PC-3 (cell line): ENCODE data around the gene HOXD11. TPM values are rescaled to one million over a fixed set of nuclear protein-coding genes. Genes with fewer than 3 reads are reported as not detected.

Experiments
- ATAC-seq: fragments of 200-7000 bp; cut with Tn5 transposase; 2 replicates; pipeline ENCODE4 v1.9.1; 2020; ENCODE audit warnings: mild to moderate bottlenecking, moderate library complexity
- BruUV-seq: library from RNA; stranded (reverse); fragments of 400-500 nt; replicated peaks from 2 replicates; lab custom pipeline; 2021; lab: Mats Ljungman, UMichigan
- CTCF ChIA-PET: fragments of 300-600 bp; sonication (Branson Sonifier 250); formaldehyde crosslinking; loops from one replicate; lab custom pipeline; 2022; ENCODE audit warnings: antibody characterized with exemption; lab: Charles Lee
- POLR2A ChIA-PET: fragments of 300-600 bp; sonication (Branson Sonifier 250); formaldehyde crosslinking; loops from one replicate; lab custom pipeline; 2022; ENCODE audit warnings: antibody characterized with exemption; ENCODE audit not compliant: unreplicated experiment; lab: Charles Lee
- DNase-seq: peaks from one replicate; pipeline ENCODE4 v3.0.0-alpha.2; 2015
- H2AFZ ChIP-seq: fragments of 300-600 bp; sonication (generic); 2 replicates; pipeline ENCODE4 v1.6.0; 2016; ENCODE audit warnings: antibody characterized with exemption, low read length
- H3F3A ChIP-seq: fragments of 300-600 bp; sonication (generic); one replicate; pipeline ENCODE4 v1.6.0; 2017; ENCODE audit warnings: antibody characterized with exemption, low read length, control low read depth, mild to moderate bottlenecking; ENCODE audit not compliant: unreplicated experiment
- H3K27ac ChIP-seq: fragments of 300-600 bp; sonication (generic); 2 replicates; pipeline ENCODE4 v1.5.1; 2016; ENCODE audit warnings: mild to moderate bottlenecking, low read length
- H3K27me3 ChIP-seq: fragments of 300-600 bp; sonication (generic); 2 replicates; pipeline ENCODE4 v1.6.1; 2016; ENCODE audit warnings: low read length, mixed read lengths
- H3K36me3 ChIP-seq: fragments of 300-600 bp; sonication (generic); 2 replicates; pipeline ENCODE4 v1.6.1; 2016; ENCODE audit warnings: low read depth, mixed run types, low read length, mixed read lengths
- H3K4me1 ChIP-seq: fragments of 300-600 bp; sonication (generic); 2 replicates; pipeline ENCODE4 v1.5.1; 2016; ENCODE audit warnings: low read length; ENCODE audit not compliant: insufficient read depth
- H3K4me2 ChIP-seq: fragments of 300-600 bp; sonication (generic); 2 replicates; pipeline ENCODE4 v1.6.0; 2016; ENCODE audit warnings: low read length
- H3K4me3 ChIP-seq: fragments of 300-600 bp; sonication (generic); 2 replicates; pipeline ENCODE4 v1.5.1; 2016; ENCODE audit warnings: mild to moderate bottlenecking, low read length, mixed read lengths
- H3K79me2 ChIP-seq: fragments of 300-600 bp; sonication (generic); 2 replicates; pipeline ENCODE4 v1.6.1; 2017; ENCODE audit warnings: low read length, mixed read lengths
- H3K9ac ChIP-seq: fragments of 300-600 bp; sonication (generic); 2 replicates; pipeline ENCODE4 v1.6.0; 2016; ENCODE audit warnings: mild to moderate bottlenecking, low read length
- H3K9me2 ChIP-seq: fragments of 300-600 bp; sonication (generic); replicated peaks from 2 replicates; pipeline ENCODE4 v1.6.1; 2016; ENCODE audit warnings: mixed run types, low read length, mixed read lengths
- H3K9me3 ChIP-seq: fragments of 300-600 bp; sonication (generic); 2 replicates; pipeline ENCODE4 v1.6.1; 2016; ENCODE audit warnings: low read length, mixed read lengths
- H4K20me1 ChIP-seq: fragments of 300-600 bp; sonication (generic); 2 replicates; pipeline ENCODE4 v1.6.1; 2016; ENCODE audit warnings: low read length, mixed read lengths
- EZH2 ChIP-seq: fragments of 300-600 bp; sonication (generic); IDR thresholded peaks from one replicate; pipeline ENCODE4 v1.6.1; 2017; ENCODE audit warnings: antibody characterized with exemption, mild to moderate bottlenecking, low read length; ENCODE audit not compliant: unreplicated experiment
- EZH2phosphoT487 ChIP-seq: fragments of 300-600 bp; sonication (generic); IDR thresholded peaks from 2 replicates; pipeline ENCODE4 v1.6.1; 2018; ENCODE audit warnings: mild to moderate bottlenecking, antibody characterized with exemption, low read length, borderline replicate concordance
- intact Hi-C: fragments of 100-400 bp; cut with micrococcal nuclease; formaldehyde crosslinking; loops from 2 replicates; pipeline ENCODE4 v1.9.0; 2023
- total RNA-seq: library from RNA; depleted of rRNA; stranded (reverse); fragments of >200 nt; gene quantifications from 2 replicates; pipeline ENCODE4 v1.2.3, GENCODE V29; 2014
- TF ChIP-seq, protein P1 (sequence below): fragments of 300-600 bp; sonication (generic); conservative IDR thresholded peaks from 2 replicates; pipeline ENCODE4 v1.5.1; 2017; ENCODE audit warnings: antibody characterized with exemption, low read depth, mild to moderate bottlenecking, low read length

Gene HOXD11
- total RNA-seq, 1 experiment from 2014 or later = not detected

DNA sequence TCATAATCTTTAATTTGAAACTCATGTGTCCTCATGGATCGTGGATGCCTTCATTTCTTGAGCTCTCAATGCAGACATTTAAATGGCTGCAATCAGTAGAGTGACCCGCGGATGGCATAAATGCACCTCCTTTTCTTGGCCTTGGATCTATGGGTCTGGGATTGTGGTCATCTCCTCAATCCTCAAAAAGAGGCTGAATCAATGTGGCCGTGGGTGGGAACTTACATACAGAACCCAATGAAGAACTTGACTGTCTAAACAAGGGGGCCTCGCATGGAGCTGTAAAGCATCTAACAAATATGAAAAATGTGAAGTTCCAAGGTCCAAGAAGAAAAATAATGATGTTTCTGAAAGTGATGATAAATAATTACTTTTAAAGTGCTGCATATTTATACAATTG is 11.7 kb upstream of the HOXD11 start:
- POLR2A ChIA-PET = no interaction called here

DNA sequence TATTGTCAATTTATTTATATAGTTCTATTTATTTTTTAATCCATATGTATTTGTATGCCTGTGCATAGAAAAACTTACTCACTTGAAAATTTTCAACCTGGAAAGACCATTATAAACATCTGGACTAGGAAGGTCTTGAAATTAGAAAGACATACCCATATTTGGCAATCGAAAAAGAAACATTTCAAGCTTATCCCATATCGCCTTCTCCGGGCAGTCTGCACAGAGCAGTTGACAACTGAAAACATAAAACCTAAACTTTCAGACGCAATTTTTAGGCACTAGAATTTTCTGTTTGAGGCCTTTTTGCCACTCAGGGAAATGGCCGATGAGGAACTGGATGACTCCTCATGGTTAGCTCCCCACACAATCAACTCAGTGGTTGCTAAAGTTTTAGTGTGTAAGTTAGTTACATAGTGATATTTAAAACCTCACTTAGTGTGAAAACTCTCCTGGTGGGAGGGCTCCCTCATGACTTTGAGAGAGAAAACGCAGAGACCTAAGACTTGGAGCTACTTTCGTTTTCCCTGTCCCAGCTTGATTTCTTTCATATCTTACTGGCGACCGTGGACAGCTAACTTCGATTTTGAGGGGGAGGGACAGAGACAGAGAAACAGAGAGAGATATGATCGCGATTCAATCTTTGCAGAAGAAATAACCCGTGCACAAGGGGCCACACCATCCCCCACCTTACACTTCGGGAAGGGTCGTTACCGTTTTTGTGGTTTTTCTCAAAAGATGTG is 10.7 kb upstream of the HOXD11 start:
- ChIA-PET CTCF (interaction anchor here (0.5 to 2.5 kb wide), 6 partner anchors 8 to 1051 kb away, joined by 3 to 12 read pairs (median 4); no protein-coding TSS in a partner anchor), POLR2A (interaction anchor here (0.6 kb wide), 1 partner anchor 572 kb away, joined by 6 read pairs; no protein-coding TSS in a partner anchor)
- H3K27ac ChIP-seq = no peak overlapping the region
- no TSS peak for BruUV-seq
- H2AFZ ChIP-seq = peak overlapping the region; percentile 98
- no peaks in the 10 kb centered on the region for H3K36me3 ChIP-seq
- H3K9me3 ChIP-seq = no peaks in the 10 kb centered on the region
- H3K4me2 ChIP-seq = peak overlapping the region; percentile 99
- H4K20me1 ChIP-seq = no peaks in the 10 kb centered on the region
- peaks cover 5% of the 10 kb centered on the region; the same call in 1 of the 2 replicates for H3K4me1 ChIP-seq
- H3K27me3 ChIP-seq = 0 out of 2 replicates have a peak, but pooled peaks cover 10% of the 10 kb centered on the region
- ATAC-seq (peak; percentile 9), DNase-seq (peak; percentile 44)
- TF ChIP-seq EZH2phosphoT487 (no peak), EZH2 (no peak)
- TF ChIP-seq, protein P1, sequence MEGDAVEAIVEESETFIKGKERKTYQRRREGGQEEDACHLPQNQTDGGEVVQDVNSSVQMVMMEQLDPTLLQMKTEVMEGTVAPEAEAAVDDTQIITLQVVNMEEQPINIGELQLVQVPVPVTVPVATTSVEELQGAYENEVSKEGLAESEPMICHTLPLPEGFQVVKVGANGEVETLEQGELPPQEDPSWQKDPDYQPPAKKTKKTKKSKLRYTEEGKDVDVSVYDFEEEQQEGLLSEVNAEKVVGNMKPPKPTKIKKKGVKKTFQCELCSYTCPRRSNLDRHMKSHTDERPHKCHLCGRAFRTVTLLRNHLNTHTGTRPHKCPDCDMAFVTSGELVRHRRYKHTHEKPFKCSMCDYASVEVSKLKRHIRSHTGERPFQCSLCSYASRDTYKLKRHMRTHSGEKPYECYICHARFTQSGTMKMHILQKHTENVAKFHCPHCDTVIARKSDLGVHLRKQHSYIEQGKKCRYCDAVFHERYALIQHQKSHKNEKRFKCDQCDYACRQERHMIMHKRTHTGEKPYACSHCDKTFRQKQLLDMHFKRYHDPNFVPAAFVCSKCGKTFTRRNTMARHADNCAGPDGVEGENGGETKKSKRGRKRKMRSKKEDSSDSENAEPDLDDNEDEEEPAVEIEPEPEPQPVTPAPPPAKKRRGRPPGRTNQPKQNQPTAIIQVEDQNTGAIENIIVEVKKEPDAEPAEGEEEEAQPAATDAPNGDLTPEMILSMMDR = no peak
- H3K9ac ChIP-seq = peak overlapping the region; percentile 56
- H3K79me2 ChIP-seq = no peaks in the 10 kb centered on the region
- intact Hi-C loops = loop anchor here (2.0 to 10.0 kb wide), 3 partner anchors 406 to 1062 kb away; no protein-coding TSS in a partner anchor
- H3K4me3 ChIP-seq = peak overlapping the region; percentile 88
- H3K9me2 ChIP-seq = no peaks in the 10 kb centered on the region
- no peaks in the 10 kb centered on the region for H3F3A ChIP-seq

More for the DNA sequence above, 11.7 kb upstream of the HOXD11 start:
- H3F3A ChIP-seq = no peaks in the 10 kb centered on the region
- ATAC-seq = no peak
- H3K9ac ChIP-seq = no peak overlapping the region
- no peak overlapping the region for H3K4me2 ChIP-seq
- CTCF ChIA-PET = interaction anchor here (2.2 kb wide), 1 partner anchor 844 kb away, joined by 9 read pairs; no protein-coding TSS in a partner anchor
- H2AFZ ChIP-seq = no peak overlapping the region
- peaks cover 20% of the 10 kb centered on the region for H3K27me3 ChIP-seq
- BruUV-seq = no TSS peak
- no peak for TF ChIP-seq EZH2
- TF ChIP-seq, protein P1 = no peak
- TF ChIP-seq EZH2phosphoT487 = no peak
- H3K9me3 ChIP-seq = no peaks in the 10 kb centered on the region
- DNase-seq = no peak
- no peaks in the 10 kb centered on the region for H3K36me3 ChIP-seq
- H3K4me1 ChIP-seq = peaks cover 5% of the 10 kb centered on the region; the same call in 1 of the 2 replicates
- no peak overlapping the region for H3K4me3 ChIP-seq
- H4K20me1 ChIP-seq = no peaks in the 10 kb centered on the region
- H3K27ac ChIP-seq = no peak overlapping the region
- intact Hi-C loops = loop anchor here (10.0 kb wide), 1 partner anchor 1061 kb away; no protein-coding TSS in a partner anchor
- no peaks in the 10 kb centered on the region for H3K9me2 ChIP-seq
- no peaks in the 10 kb centered on the region for H3K79me2 ChIP-seq
